K562 (cell line): Measurements from ENCODE around the gene FCHO1.
A peak's percentile ranks its signal among the peaks of the same experiment; 100 is the strongest.

ENCODE experiments used
- BRD4 ChIP-seq: fragments of 200-600 bp; sonication (generic); IDR thresholded peaks from 2 replicates; pipeline ENCODE4 v1.6.1; 2017; ENCODE audit warnings: inconsistent platforms
- CTCF ChIP-seq, 3 experiments: IDR thresholded peaks in 2 of 3; conservative IDR thresholded peaks in 1 of 3; 2 replicates each; pipeline ENCODE4 v1.5.1; 2011 to 2012; ENCODE audit warnings: low read length in 3 of 3, mild to moderate bottlenecking in 3 of 3, control low read depth in 2 of 3, improper control_type of control experiment in 1 of 3, inconsistent platforms in 1 of 3, low read depth in 1 of 3, mixed read lengths in 1 of 3, moderate library complexity in 1 of 3; ENCODE audit not compliant: insufficient read depth in 2 of 3
- POLR2A ChIP-seq: fragments of 450-650 bp; conservative IDR thresholded peaks from 2 replicates; pipeline ENCODE4 v1.6.1; 2016
- POLR2AphosphoS5 ChIP-seq: IDR thresholded peaks from 2 replicates; pipeline ENCODE4 v1.6.1; 2011; ENCODE audit warnings: mild to moderate bottlenecking, low read depth, low read length, moderate library complexity; ENCODE audit not compliant: control insufficient read depth, insufficient read depth
- ZNF445 ChIP-seq: fragments of 250-450 bp; sonication (Bioruptor Pico); IDR thresholded peaks from 2 replicates; pipeline ENCODE4 v1.4.0; 2020; ENCODE audit warnings: low read depth, mild to moderate bottlenecking, moderate library complexity

- TF ChIP-seq BRD4 (no peak), POLR2AphosphoS5 (no peak), CTCF (IDR thresholded peaks at IDR 0.05 in 2 of 3, conservative IDR thresholded peaks at IDR 0.05 in 1 of 3; ENCODE audit: insufficient read depth in 2 of 3, low read depth in 1 of 3, low read length in 3 of 3) (peak; percentile 86 to 95 (median 87)), POLR2A (no peak), ZNF445 (CRISPR knock-in tag) (no peak)
These were observed 47.3 kb upstream of the FCHO1 start for GRCh38 chr19:17703824-17704463.
